Medulla oblongata (tissue), 1 donor: ENCODE measurements around the gene PEDS1.
"Not testable (repeated sequence)": the region's sequence is repeated elsewhere in the genome, so short reads cannot be mapped to it uniquely, and the experiment has no call there.

Source experiments
- DNase-seq: peaks from one replicate; pipeline ENCODE4 v3.0.0-alpha.2; 2015; ENCODE audit errors: extremely low spot score

PEDS1 gene

DNA sequence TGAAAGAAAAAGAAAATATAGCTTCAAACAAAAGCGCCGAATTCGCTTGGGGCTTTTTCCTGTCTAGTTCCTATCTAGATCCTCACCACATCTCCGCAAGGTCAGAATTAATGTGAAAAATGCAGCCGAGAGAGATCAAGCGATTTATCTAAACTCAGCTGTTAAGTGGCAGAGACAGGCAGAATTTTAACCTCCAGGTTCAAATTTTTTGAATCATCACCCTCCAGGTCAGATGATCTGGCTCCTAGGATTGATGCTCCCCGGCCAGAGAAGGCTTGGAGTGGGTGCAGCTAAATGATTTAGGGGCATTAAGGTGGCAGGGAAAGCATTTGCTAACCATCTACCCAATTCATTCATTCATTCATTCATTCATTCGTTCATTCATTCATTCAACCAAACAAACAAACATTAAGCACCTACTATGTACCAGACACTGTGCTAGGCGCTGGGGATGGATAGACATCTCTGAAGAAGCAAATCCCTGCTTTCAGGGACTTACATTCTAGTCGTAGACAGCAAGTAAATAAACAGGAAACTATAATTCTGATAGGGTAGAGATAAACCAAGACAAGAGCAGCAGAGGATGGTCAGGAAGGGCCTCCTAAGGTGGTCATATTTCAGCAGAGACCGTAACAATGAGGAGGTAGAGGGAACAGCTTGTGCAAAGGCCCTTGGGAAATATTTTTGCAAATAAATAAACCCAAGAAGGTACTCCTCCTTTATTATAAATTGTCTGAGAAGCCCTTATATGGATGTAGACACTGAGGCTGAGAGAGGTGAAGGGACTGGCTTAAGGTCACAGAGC, 39.9 kb downstream of the PEDS1 start:
- no peak for DNase-seq

DNA sequence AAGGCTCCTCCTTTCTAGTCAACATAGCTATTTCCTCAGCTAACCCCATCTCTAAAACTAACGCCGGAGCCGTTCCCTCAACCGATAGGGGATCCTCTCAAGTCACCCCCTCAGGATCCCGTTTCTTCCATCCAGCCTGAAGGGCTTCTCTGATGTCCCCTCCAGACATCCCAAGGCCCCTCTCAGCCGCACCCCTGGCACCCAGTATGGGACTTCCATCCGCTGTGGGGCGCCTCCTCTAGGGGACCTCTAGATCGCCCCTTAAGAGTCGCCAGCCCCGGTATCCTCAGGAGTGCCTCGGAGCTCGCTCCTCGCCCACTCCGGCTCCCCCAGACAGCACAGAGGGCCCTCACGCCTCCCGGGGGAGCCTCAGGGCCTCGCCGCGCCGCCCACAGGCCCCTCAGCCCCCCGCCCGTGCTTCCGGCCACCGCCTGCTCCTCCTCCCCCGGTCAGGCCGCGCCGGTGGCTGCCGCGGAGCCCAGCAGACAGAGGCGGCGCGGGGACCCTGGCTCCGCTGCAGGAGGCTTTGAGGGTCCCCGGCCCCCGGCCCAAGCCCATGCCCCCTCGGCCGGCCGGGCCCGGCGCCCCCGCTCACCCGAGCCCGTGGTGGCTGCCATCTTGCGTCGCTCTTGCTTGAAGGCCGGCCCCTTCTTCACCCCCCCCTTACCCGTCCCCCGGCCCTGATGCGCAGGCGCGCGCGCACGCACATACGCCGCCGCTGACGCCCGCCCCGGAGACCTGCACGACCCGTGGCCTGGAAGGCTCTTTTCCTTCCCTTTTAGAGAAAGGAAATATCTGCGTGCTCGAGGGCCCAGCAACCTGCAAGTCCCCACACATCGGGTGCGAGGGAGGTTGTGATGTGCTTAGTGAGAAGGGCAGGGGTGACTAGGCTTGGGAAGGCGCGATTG, 40.8 kb downstream of the PEDS1 start, which contains the start of gene UBE2V1:
TSS of gene UBE2V1 (minus strand) at position 639 of the 908 bp plus-strand sequence. CDS start at position 617, 22 bp downstream.
- peak; percentile 94 for DNase-seq

DNA sequence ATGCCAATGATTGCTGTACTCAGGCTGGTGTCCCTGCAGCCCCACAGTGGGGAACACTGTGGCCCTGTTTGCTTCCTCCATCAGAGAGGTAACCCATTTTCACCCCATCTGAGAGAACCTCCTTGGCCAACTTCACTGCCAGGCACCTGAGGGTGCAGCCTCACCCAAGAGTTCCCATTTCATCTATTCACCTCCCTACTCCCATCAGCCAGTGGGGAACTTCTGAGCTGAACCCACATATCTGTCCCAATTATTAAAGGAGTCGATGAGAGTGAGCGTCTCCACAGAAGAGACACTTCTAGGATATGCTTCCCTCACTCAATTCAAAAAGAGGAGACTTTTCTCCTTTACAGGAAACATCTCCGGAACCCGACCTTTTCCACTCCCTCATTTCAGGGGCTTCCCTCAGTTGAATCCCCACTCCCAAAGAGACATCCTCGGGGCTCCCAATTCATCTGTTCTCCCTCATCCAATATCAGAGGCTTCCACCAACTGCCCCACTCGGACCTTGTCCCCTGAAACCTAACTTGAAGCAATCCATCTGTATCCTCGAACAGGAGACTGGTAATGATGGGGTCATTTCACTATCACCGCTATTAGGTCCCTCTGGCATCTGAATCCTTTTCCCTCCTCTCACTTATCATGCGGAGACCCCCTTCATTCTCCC, 41.6 kb downstream of the PEDS1 start:
- DNase-seq = no peak

DNA sequence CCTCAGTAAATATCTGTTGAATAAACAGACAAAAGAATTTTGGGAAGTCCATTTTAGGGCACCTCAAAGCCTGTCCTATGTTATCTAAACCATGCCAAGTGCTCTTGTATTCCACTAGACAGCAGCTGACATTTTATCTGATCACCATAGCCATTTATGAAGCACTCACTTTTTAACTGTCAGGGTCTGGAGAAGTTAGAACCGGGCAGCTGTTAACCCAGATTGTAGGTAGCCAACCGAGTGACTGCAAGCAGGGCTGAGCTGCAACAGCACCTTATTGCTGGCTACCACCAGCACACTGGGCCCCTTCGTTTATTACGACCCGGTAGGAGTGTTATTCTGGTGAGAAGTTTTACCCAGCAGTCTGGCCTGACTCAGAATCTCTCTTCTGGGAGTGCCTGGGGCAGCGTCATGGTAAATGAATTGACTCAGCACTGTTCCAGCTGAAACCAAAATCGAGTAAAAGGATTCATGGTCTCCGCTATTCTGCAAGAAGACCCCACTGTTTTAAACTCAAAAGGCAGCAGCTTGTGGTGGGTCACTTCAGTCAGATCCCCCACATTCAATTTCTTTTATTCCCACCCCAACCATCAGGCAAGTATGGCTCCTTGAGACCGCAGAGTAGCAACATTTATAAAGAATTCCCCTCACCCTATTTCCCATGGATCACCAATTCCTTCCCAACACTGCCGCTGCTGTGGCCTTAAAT, 42.2 kb downstream of the PEDS1 start:
- DNase-seq = no peak

DNA sequence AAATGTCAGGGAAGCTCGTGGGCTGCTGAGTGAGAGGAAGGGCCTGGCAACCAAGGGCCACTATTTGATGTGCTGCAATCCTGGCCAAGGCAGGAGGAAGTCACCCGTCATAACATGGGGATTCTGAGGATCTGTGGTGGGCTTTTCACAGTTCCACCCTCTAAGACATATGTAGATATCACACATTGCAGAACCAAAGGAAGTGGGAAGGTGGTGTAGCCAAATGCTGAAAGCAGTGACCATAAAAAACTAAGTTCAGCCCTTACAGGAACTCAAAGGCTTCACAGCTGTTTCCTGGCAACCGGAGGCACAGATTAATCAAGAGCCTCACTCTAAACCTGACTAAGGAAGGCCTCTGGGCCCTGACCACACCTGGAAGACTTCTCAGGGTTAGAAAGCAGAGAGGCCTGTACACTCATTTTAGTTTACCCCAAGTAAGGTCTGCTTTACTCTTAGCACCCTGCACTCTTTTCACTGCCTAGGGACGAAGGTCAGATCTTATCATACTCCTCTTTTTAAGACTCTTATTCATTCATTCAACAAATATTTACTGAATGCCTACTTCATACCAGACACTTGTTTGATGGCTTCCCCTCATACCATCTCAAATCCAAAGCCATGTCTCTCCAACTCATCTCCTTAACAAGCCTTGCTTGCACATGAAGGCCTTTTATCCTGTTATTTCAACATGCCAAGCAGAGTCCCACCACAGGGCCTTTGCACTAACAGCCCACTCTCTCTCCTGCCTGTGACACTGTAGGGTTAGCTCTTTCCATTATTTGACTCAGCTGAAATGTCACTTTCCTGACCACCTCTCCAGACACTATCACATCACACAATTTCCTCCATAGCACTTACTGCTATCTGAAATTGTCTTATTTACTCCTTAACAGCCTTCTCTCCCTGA, 43.1 kb downstream of the PEDS1 start:
- no peak for DNase-seq

DNA sequence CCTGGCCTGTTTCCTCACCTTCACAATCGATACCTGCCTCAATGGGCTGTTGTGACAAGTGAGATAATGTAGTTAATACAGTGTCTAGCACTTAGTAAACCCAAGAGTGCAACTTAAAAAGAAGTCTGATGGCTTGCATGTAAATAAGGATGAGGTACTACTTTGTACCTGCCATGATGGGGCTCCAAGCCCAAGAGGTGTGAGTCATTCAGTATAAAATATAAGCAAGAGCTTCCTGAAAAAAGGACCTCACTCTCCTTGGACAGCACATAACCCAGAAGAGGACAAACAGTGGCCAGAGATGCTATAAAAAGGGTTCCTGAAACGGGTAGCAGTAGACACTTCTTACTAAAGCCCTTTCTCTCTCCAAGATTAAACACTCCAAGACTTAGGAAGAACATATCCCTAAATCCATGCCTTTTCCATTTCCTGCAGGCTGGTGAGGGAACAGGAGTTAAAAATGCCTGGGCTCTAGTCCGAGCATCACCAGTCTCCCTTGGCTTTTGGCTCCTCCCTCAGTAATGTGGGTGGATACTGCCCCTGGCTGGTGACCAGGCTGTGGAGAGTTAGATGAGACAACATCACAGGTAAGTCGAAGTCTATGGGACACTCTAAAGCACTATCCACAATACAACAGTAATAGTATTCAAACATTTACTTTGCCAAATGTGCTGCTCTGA, 44.8 kb downstream of the PEDS1 start:
- DNase-seq = no peak

DNA sequence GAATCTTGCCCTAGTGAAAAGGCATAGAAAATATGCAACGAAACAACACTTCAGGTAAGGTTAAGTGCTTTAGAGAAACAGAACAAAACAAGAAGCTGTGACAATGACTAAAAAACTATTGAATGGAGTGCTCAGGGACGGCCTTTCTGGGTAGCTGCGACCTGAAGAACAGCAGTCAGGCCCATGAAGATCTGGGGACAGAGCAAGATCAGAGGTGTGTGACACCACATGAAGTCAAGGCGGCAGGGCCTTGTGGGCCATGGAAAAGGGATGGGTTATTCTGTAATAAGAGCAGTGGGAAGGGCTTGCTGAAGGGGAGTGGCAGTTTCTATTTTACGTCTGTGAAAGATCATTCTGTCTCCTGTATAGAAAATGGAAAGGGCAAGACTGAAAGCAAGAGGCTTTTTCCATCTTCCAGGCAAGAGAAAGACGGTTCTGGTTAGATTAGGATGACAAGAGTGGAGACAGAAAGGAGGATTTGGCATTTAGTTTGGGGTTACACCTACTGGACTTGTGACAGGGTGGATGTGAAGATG, 45.7 kb downstream of the PEDS1 start:
- no peak for DNase-seq

DNA sequence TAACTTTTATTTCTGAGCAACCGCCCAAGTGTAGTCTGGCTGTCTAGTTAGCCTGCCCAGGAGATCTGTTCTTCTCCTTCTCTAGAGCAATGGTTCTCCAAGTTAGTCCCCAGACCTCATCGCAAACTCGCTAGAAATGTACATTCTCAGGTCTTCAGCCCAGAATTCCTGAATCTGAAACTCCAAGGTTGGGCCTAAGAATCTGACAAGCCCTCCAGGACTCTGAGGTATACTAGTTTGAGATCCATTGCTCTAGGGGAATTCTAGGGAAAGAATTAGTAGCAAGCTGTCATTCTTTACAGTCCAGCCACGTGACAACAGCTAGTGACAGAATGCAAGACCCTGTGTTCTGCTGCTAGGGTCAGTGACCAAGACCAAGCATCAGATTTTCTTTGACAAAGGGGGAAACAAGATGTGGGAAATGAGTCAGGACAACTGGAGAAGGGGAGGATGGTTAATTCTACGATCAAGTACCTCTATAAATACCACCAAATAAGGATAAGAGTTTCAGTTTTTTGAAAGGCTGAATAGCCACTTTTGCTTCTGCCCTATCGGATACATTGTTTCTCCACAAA, 46.4 kb downstream of the PEDS1 start:
- DNase-seq = no peak

DNA sequence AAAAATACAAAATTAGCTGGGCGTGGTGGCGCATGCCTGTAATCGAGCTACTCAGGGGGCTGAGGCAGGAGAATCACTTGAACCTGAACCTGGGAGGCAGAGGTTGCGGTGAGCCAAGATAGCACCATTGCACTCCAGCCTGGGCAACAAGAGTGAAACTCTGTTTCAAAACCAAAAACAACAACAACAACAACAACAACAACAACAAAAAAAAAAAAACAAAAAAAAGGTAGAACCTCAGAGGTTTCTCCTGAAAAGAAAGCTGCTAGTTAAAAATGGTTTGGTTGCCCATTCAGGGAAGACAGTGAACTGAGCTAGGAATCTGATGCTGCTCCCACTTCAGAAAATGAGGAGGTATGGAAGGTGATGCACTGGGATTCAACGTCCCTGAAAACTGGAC, 46.9 kb downstream of the PEDS1 start:
- not testable (repeated sequence) for DNase-seq
